Measurements from ENCODE around the gene GET4.

The GET4 gene

DNA sequence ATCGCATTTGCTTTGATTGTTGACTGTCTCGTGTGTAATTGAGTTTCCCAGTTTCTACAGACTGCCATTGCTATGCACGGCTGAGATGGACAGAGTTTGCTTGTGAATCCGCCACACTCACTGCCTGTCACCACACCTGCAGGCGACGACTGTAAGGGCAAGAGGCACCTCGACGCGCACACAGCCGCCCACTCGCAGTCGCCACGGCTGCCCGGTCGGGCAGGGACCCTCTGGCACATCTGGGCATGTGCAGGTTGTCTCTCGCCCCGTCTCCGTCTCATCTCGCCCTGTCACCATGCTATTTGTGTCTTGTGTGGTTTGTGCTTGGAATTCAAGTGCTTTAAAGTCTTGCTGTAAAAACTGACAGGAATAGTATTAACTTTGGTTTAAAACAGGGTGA, 26.6 kb upstream of the GET4 start:
- no peak overlapping the region for H2AFZ ChIP-seq
- no peaks in the 10 kb centered on the region for H3K36me3 ChIP-seq (ENCODE audit: control insufficient read depth, insufficient read depth, low read length)
- no peak overlapping the region for H3K4me2 ChIP-seq (ENCODE audit: low read length)
- H3K4me1 ChIP-seq, result no peaks in the 10 kb centered on the region
- no peak overlapping the region for H3K4me3 ChIP-seq (ENCODE audit: low read depth, low read length)
- H3K9ac ChIP-seq, result no peak overlapping the region
- no peak overlapping the region for H3K27ac ChIP-seq
- TF ChIP-seq, protein P1, sequence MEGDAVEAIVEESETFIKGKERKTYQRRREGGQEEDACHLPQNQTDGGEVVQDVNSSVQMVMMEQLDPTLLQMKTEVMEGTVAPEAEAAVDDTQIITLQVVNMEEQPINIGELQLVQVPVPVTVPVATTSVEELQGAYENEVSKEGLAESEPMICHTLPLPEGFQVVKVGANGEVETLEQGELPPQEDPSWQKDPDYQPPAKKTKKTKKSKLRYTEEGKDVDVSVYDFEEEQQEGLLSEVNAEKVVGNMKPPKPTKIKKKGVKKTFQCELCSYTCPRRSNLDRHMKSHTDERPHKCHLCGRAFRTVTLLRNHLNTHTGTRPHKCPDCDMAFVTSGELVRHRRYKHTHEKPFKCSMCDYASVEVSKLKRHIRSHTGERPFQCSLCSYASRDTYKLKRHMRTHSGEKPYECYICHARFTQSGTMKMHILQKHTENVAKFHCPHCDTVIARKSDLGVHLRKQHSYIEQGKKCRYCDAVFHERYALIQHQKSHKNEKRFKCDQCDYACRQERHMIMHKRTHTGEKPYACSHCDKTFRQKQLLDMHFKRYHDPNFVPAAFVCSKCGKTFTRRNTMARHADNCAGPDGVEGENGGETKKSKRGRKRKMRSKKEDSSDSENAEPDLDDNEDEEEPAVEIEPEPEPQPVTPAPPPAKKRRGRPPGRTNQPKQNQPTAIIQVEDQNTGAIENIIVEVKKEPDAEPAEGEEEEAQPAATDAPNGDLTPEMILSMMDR (IDR thresholded peaks at IDR 0.05), result no peak
- peaks cover 24% of the 10 kb centered on the region for H3K79me2 ChIP-seq
- no peaks in the 10 kb centered on the region for H3K9me3 ChIP-seq (ENCODE audit: control insufficient read depth, low read length)
- no peaks in the 10 kb centered on the region for H3K27me3 ChIP-seq (ENCODE audit: control insufficient read depth, insufficient read depth, low read length)

DNA sequence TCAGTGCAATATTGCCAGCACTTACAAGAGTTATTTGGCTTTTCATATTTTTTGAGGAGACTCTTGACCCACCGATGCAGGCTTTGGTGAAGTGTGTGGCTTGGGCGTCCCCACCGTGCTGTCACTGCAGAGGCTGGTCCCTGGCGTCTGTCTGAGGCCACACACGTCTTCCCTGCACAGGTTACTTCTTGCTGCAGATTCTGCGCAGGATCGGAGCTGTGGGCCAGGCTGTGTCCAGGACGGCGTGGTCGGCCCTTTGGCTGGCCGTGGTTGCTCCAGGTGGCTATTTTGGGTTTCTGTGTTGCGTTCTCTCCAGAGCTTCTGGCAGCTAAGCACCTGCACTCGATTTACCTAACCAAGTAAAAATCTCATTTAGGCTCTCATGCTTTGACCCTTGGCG, 25.1 kb upstream of the GET4 start:
- H3K36me3 ChIP-seq (ENCODE audit: control insufficient read depth, insufficient read depth, low read length), result no peaks in the 10 kb centered on the region
- H3K4me3 ChIP-seq (ENCODE audit: low read depth, low read length), result no peak overlapping the region
- H3K27ac ChIP-seq, result no peak overlapping the region
- TF ChIP-seq, protein P1 (IDR thresholded peaks at IDR 0.05), result no peak
- no peak overlapping the region for H3K4me2 ChIP-seq (ENCODE audit: low read length)
- no peaks in the 10 kb centered on the region for H3K9me3 ChIP-seq (ENCODE audit: control insufficient read depth, low read length)
- no peaks in the 10 kb centered on the region for H3K27me3 ChIP-seq (ENCODE audit: control insufficient read depth, insufficient read depth, low read length)
- peaks cover 18% of the 10 kb centered on the region for H3K79me2 ChIP-seq
- no peak overlapping the region for H2AFZ ChIP-seq
- no peak overlapping the region for H3K9ac ChIP-seq
- H3K4me1 ChIP-seq, result no peaks in the 10 kb centered on the region

DNA sequence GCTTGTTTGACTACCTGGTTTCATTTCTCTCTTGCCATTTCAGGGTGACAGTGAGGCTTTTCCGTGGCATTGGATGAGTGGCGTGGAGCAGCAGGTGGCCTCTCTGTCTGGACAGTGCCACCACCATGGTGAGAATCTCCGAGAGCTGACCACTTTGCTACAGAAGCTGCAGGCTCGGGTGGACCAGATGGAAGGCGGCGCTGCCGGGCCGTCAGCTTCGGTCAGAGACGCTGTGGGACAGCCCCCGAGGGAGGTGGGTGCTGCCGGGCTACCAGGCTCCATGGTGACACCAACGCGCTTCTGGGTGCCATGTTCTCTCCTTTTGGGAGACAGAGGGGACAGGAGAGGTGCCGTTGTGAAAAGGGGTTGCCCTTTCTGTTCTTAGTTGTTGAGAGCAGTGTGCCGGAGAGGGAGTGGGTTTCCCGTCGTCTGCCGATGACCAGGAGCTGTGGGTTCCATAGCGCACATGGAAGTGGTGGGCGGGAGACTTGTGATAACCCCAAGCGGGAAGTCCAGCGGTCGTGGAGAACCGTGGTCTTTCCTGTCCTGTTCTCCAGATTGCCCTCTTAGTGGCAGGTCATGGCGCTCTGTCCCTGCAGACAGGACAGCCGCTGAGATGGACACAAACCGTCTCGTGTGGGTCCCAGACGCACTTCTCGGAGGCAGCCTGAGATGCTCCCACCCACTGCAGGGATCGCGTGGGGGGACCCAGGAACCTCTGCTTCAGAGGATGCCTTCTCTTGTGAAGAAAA, 22.8 kb upstream of the GET4 start:
- Histone ChIP-seq H2AFZ (no peak overlapping the region), H3K36me3 (ENCODE audit: control insufficient read depth, insufficient read depth, low read length) (no peaks in the 10 kb centered on the region), H3K9me3 (ENCODE audit: control insufficient read depth, low read length) (no peaks in the 10 kb centered on the region), H3K27ac (no peak overlapping the region), H3K4me3 (ENCODE audit: low read depth, low read length) (no peak overlapping the region), H3K27me3 (ENCODE audit: control insufficient read depth, insufficient read depth, low read length) (no peaks in the 10 kb centered on the region), H3K9ac (no peak overlapping the region), H3K4me2 (ENCODE audit: low read length) (no peak overlapping the region), H3K79me2 (peaks cover 15% of the 10 kb centered on the region), H3K4me1 (no peaks in the 10 kb centered on the region)
- TF ChIP-seq, protein P1 (IDR thresholded peaks at IDR 0.05), result no peak

DNA sequence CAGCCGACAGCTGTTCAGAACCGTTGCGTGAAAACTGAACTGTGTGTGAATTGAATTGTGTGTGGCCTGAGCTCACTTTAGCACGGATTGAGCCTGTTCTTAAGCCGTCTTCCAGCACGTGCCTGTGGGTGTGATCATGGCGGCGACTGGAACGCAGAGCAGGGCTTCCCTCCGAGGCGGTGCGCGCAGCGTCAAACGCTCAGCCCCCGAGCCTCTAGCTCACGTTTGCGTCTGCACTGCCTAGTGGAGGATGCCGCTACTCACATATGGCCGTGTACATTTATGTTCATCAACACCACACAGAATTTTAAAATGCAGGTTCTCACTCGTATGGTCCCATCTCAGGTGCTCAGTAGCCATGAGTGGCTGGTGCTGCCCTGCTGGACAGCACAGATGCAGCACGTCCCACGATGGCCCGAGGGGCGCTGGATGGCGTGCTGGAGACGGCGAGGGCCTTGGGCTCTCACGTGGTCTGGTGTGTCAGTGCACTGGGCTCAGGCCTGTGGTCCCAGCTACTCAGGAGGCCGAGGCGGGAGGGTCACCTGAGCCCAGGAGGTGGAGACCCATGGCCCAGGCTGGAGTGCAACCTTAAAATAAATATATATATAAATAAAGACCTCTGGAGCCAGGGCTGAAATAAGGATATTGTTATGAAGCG, 22.1 kb upstream of the GET4 start:
- Histone ChIP-seq H3K79me2 (peaks cover 15% of the 10 kb centered on the region), H3K27ac (no peak overlapping the region), H3K9ac (no peak overlapping the region), H3K4me1 (no peaks in the 10 kb centered on the region), H3K36me3 (ENCODE audit: control insufficient read depth, insufficient read depth, low read length) (no peaks in the 10 kb centered on the region), H3K4me3 (ENCODE audit: low read depth, low read length) (no peak overlapping the region), H3K27me3 (ENCODE audit: control insufficient read depth, insufficient read depth, low read length) (no peaks in the 10 kb centered on the region), H2AFZ (no peak overlapping the region), H3K4me2 (ENCODE audit: low read length) (no peak overlapping the region), H3K9me3 (ENCODE audit: control insufficient read depth, low read length) (no peaks in the 10 kb centered on the region)
- TF ChIP-seq, protein P1 (IDR thresholded peaks at IDR 0.05), result no peak

Measured in parathyroid adenoma (tissue), 2 donors.